Measurements from ENCODE around the gene SLAIN2. TPM values are rescaled to one million over a fixed set of nuclear protein-coding genes. Genes with fewer than 3 reads are reported as not detected.

SLAIN2 gene
- total RNA-seq, 1 donor from 2014 or later = 47.6 TPM

GRCh38 chr4:48421101-48421500 is 79.8 kb downstream of the SLAIN2 start:
- peaks cover 8% of the 10 kb centered on the region for H3K9me3 Mint-ChIP-seq
- H3K4me3 Mint-ChIP-seq = no peak overlapping the region
- no peak for TF ChIP-seq CTCF (conservative IDR thresholded peaks at IDR 0.05)
- H3K27ac Mint-ChIP-seq (ENCODE audit: unreplicated experiment) = no peak overlapping the region
- no peaks in the 10 kb centered on the region for H3K27me3 Mint-ChIP-seq (ENCODE audit: low read depth)
- DNase-seq (ENCODE audit: low read depth, low spot score) = no peak
- H3K36me3 Mint-ChIP-seq (ENCODE audit: low read depth) = peaks cover 27% of the 10 kb centered on the region
- no peaks in the 10 kb centered on the region for H3K4me1 Mint-ChIP-seq

- no peak for TF ChIP-seq CTCF (conservative IDR thresholded peaks at IDR 0.05)
- H3K9me3 Mint-ChIP-seq = no peaks in the 10 kb centered on the region
- H3K4me1 Mint-ChIP-seq = no peaks in the 10 kb centered on the region
- no peak overlapping the region for H3K27ac Mint-ChIP-seq (ENCODE audit: unreplicated experiment)
- no peaks in the 10 kb centered on the region for H3K36me3 Mint-ChIP-seq (ENCODE audit: low read depth)
- DNase-seq (ENCODE audit: low read depth, low spot score) = no peak
- no peaks in the 10 kb centered on the region for H3K27me3 Mint-ChIP-seq (ENCODE audit: low read depth)
- H3K4me3 Mint-ChIP-seq = no peak overlapping the region
Observed at GRCh38 chr4:48428926-48429325, 87.6 kb downstream of the SLAIN2 start.

- no peaks in the 10 kb centered on the region for H3K36me3 Mint-ChIP-seq (ENCODE audit: low read depth)
- no peak overlapping the region for H3K27ac Mint-ChIP-seq (ENCODE audit: unreplicated experiment)
- no peak overlapping the region for H3K4me3 Mint-ChIP-seq
- no peak for TF ChIP-seq CTCF (conservative IDR thresholded peaks at IDR 0.05)
- H3K9me3 Mint-ChIP-seq = no peaks in the 10 kb centered on the region
- H3K4me1 Mint-ChIP-seq = no peaks in the 10 kb centered on the region
- no peak for DNase-seq (ENCODE audit: low read depth, low spot score)
- no peaks in the 10 kb centered on the region for H3K27me3 Mint-ChIP-seq (ENCODE audit: low read depth)
Observed at GRCh38 chr4:48429709-48430474, 88.6 kb downstream of the SLAIN2 start.

GRCh38 chr4:48431401-48431800 is 90.1 kb downstream of the SLAIN2 start:
- H3K4me3 Mint-ChIP-seq = no peak overlapping the region
- H3K27ac Mint-ChIP-seq (ENCODE audit: unreplicated experiment) = no peak overlapping the region
- H3K4me1 Mint-ChIP-seq = no peaks in the 10 kb centered on the region
- H3K27me3 Mint-ChIP-seq (ENCODE audit: low read depth) = no peaks in the 10 kb centered on the region
- no peaks in the 10 kb centered on the region for H3K9me3 Mint-ChIP-seq
- H3K36me3 Mint-ChIP-seq (ENCODE audit: low read depth) = no peaks in the 10 kb centered on the region
- no peak for DNase-seq (ENCODE audit: low read depth, low spot score)
- no peak for TF ChIP-seq CTCF (conservative IDR thresholded peaks at IDR 0.05)

- H3K27me3 Mint-ChIP-seq (ENCODE audit: low read depth) = no peaks in the 10 kb centered on the region
- no peak for DNase-seq (ENCODE audit: low read depth, low spot score)
- TF ChIP-seq CTCF (conservative IDR thresholded peaks at IDR 0.05) = no peak
- no peaks in the 10 kb centered on the region for H3K4me1 Mint-ChIP-seq
- H3K36me3 Mint-ChIP-seq (ENCODE audit: low read depth) = no peaks in the 10 kb centered on the region
- H3K4me3 Mint-ChIP-seq = no peak overlapping the region
- H3K9me3 Mint-ChIP-seq = no peaks in the 10 kb centered on the region
- H3K27ac Mint-ChIP-seq (ENCODE audit: unreplicated experiment) = no peak overlapping the region
Observed at GRCh38 chr4:48432017-48432416, 90.7 kb downstream of the SLAIN2 start.

Measured in neural crest cell (in vitro differentiated cells).